Thyroid gland (tissue), 4 donors: ENCODE data around the gene TAP1. TPM values are rescaled to one million over a fixed set of nuclear protein-coding genes. Genes with fewer than 3 reads are reported as not detected.

ENCODE experiments used
- DNase-seq, 2 donors: peaks; one replicate each; pipeline ENCODE4 v3.0.0-alpha.2; 2019
- H3K27ac ChIP-seq, 3 donors: fragments of 200-600 bp; sonication (generic); 1 replicate in 2 of 3; 2 replicates in 1 of 3; pipeline ENCODE4 v1.5.1; 2016 to 2019; ENCODE audit warnings: mild to moderate bottlenecking in 1 of 3, moderate library complexity in 1 of 3
- H3K27me3 ChIP-seq: fragments of 200-600 bp; sonication (generic); one replicate; pipeline ENCODE4 v1.5.1; 2019
- H3K36me3 ChIP-seq, 2 donors: fragments of 200-600 bp; sonication (generic); one replicate each; pipeline ENCODE4 v1.5.1; 2016 to 2019
- H3K4me1 ChIP-seq, 2 donors: fragments of 200-600 bp; sonication (generic); one replicate each; pipeline ENCODE4 v1.5.1; 2017 to 2019
- H3K4me3 ChIP-seq, 3 donors: fragments of 200-600 bp; sonication (generic); replicated peaks in 1 of 3; 1 replicate in 2 of 3; 2 replicates in 1 of 3; pipeline ENCODE4 v1.5.1; 2016; ENCODE audit warnings: mild to moderate bottlenecking in 1 of 3
- H3K9me3 ChIP-seq: fragments of 200-600 bp; sonication (generic); one replicate; pipeline ENCODE4 v1.5.1; 2017
- POLR2A ChIP-seq, 2 donors: fragments of 450-650 bp; IDR thresholded peaks; one replicate each; pipeline ENCODE4 v1.6.1; 2017; ENCODE audit warnings: antibody characterized with exemption in 2 of 2, mild to moderate bottlenecking in 2 of 2, moderate library complexity in 1 of 2
- WGBS, 2 donors: methylation state at CpG; one replicate each; pipeline ENCODE4 v1.1.5; 2017; 5-methylcytosine and 5-hydroxymethylcytosine counted together
- intact Hi-C: fragments of 100-400 bp; cut with DNase I; formaldehyde crosslinking; loops from one replicate; pipeline ENCODE4 v1.15.1; 2023
- total RNA-seq, 4 donors: library from RNA; depleted of rRNA; stranded (reverse); fragments of >200 nt; gene quantifications; one replicate each; pipeline ENCODE4 v1.2.3, GENCODE V29; 2016
- TF ChIP-seq, protein P1 (sequence below), 6 experiments: fragments of 200-600 bp in 3 of 6; fragments of 450-650 bp in 3 of 6; sonication (generic) in 3 of 6; IDR thresholded peaks; one replicate each; pipeline ENCODE4 v1.5.1; 2016 to 2019; ENCODE audit warnings: antibody characterized with exemption in 6 of 6, mild to moderate bottlenecking in 2 of 6, inconsistent platforms in 1 of 6, moderate library complexity in 1 of 6

TAP1 gene
- total RNA-seq, 4 donors from 2014 or later, result 11.0 to 28.5 (median 22.5) TPM

DNA sequence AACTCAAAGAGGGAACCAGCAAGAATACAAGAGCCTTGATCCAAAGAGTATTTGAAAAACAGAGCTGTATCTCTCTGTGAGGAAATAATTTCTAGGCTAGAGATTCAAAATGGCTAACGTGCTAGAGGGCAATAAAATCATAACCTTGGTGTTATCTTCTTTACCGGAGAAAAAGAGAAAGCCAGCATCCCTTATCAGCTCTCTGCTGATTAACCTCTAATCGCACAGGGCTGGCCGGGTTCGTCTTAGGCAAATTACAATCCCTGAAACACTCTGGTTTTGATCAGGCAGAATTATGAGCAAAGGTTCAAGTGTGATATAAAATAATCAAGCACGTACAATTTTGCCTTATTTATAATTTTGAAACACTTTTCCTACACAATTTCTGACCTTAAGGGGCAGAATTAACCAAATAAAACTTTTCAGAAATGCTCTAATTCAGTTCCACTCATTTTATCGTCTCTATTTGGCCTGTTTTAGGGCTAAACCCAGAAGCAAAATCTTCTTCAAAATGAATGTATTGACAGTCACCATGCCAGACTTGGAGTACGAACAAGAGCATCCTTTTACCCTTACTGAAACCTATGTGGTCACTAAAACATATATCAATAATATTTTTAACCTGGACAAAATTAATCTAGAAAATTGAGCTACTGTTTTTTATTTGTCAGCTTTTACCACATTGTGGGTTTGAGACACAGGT is 14.2 kb upstream of the TAP1 start:
- WGBS, 2 donors, result 55 to 66% methylated on average over 8 of the region's 8 CpGs
- Histone ChIP-seq H3K4me1 (no peaks in the 10 kb centered on the region), H3K27ac (no peak overlapping the region), H3K27me3 (no peaks in the 10 kb centered on the region), H3K9me3 (no peaks in the 10 kb centered on the region), H3K4me3 (no peak overlapping the region), H3K36me3 (no peaks in the 10 kb centered on the region)
- TF ChIP-seq, protein P1, sequence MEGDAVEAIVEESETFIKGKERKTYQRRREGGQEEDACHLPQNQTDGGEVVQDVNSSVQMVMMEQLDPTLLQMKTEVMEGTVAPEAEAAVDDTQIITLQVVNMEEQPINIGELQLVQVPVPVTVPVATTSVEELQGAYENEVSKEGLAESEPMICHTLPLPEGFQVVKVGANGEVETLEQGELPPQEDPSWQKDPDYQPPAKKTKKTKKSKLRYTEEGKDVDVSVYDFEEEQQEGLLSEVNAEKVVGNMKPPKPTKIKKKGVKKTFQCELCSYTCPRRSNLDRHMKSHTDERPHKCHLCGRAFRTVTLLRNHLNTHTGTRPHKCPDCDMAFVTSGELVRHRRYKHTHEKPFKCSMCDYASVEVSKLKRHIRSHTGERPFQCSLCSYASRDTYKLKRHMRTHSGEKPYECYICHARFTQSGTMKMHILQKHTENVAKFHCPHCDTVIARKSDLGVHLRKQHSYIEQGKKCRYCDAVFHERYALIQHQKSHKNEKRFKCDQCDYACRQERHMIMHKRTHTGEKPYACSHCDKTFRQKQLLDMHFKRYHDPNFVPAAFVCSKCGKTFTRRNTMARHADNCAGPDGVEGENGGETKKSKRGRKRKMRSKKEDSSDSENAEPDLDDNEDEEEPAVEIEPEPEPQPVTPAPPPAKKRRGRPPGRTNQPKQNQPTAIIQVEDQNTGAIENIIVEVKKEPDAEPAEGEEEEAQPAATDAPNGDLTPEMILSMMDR (IDR thresholded peaks at IDR 0.05), result no peak
- TF ChIP-seq POLR2A (IDR thresholded peaks at IDR 0.05), result no peak
- intact Hi-C loops, result no loop called here
- DNase-seq, result no peak

DNA sequence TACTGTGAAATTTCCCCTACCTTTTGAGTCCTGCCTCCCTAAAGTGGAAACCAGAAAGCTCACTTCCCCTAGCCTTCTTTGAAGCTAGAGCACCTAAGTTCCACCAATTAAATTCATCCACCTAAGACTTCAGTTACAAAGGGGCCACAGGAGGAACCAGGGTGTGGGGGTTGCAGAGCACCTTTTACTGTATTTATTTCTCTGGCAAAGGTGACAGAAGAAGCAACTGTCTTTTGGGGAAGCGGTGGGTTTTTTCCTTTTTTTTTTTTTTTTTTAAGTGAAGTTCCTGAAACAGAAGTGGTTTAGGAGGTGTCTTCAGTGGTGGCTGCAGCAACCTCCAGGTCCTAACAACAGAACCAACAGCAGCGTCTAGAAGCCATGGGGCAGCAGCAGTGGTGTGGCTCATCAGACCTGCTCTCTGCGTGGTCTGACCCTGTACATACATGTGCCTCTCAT is 13.5 kb upstream of the TAP1 start:
- TF ChIP-seq POLR2A (IDR thresholded peaks at IDR 0.05), result no peak
- TF ChIP-seq, protein P1 (IDR thresholded peaks at IDR 0.05), result no peak
- intact Hi-C loops, result no loop called here
- Histone ChIP-seq H3K36me3 (no peaks in the 10 kb centered on the region), H3K4me3 (no peak overlapping the region), H3K27ac (no peak overlapping the region), H3K4me1 (no peaks in the 10 kb centered on the region), H3K27me3 (no peaks in the 10 kb centered on the region), H3K9me3 (no peaks in the 10 kb centered on the region)
- 68 to 70% methylated on average over 3 of the region's 3 CpGs for WGBS, 2 donors
- DNase-seq, result no peak

DNA sequence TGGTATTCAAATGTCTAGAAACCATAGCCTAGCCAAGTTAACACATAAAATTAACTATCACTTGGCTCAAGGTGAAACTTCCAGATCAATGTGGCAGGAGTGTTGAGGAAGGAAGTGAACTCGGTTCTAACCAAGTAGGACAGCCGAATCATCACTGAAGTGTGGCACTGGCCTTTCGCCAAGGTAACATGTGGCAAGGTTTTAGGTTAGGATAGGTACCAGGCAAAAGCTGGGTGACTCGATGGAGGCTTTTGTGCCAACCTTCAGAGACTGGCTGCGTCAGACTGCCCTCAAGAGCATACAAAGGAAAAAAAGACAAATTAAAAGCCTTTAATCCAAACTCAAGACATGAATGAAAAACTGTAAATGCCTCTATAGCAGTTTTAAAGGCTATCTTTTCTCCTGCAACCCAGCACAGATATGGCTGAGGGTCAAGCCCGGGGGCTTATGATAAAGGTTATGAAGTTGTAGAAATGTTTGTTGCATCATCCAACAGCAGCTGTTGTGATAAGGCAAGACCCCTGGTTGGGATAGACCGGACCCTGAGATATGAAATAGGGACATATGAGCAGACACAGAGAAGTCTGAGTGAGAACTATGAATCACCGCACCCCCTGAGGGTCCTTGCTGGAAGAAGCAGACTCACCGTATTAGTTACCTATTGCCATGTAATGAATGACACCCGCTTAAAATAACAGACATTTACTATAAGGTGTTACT is 12.4 kb upstream of the TAP1 start:
- intact Hi-C loops, result no loop called here
- 73 to 81% methylated on average over 10 of the region's 10 CpGs for WGBS, 2 donors

DNA sequence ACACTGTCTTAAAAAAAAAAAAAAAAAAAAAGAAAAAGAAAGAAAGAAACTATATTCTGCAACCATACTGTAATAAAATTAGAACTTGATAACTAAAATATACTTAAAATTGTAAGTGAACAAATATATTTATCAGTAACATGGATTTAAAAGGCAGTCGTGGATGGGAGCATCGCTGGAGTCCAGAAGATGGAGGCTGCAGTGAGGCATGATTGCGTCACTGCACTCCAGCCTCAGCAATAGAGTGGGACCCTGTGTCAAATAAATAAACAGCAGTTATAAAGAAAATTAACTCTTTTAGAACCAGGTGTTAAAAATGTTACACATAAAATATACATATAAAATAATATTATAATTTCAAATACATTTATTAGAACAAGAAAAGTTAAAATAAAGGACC is 9.2 kb upstream of the TAP1 start:
- 69 to 85% methylated on average over 3 of the region's 3 CpGs for WGBS, 2 donors
- intact Hi-C loops, result no loop called here
- no peaks in the 10 kb centered on the region for H3K9me3 ChIP-seq

More for the DNA sequence above, 12.4 kb upstream of the TAP1 start:
- TF ChIP-seq, protein P1 (IDR thresholded peaks at IDR 0.05), result no peak
- no peak for TF ChIP-seq POLR2A (IDR thresholded peaks at IDR 0.05)
- DNase-seq, result peak in 1 of 2 donors; percentile 11
- H3K9me3 ChIP-seq, result no peaks in the 10 kb centered on the region
- no peaks in the 10 kb centered on the region for H3K36me3 ChIP-seq
- H3K27me3 ChIP-seq, result no peaks in the 10 kb centered on the region
- H3K27ac ChIP-seq, result no peak overlapping the region
- peaks cover 2 to 5% of the 10 kb centered on the region in 2 donors for H3K4me1 ChIP-seq
- no peak overlapping the region for H3K4me3 ChIP-seq

More for the DNA sequence above, 9.2 kb upstream of the TAP1 start:
- Histone ChIP-seq H3K4me1 (peaks cover 5 to 7% of the 10 kb centered on the region in 2 donors), H3K27ac (no peak overlapping the region), H3K36me3 (no peaks in the 10 kb centered on the region), H3K4me3 (no peak overlapping the region), H3K27me3 (no peaks in the 10 kb centered on the region)
- DNase-seq, result no peak
- TF ChIP-seq, protein P1 (IDR thresholded peaks at IDR 0.05), result no peak
